Stimulated activated CD4-positive, alpha-beta T cell treated with anti-CD3 and anti-CD28 coated beads, Interleukin-15, amount 100 ng/mL, for 48 hours (primary cell): ENCODE measurements around the gene TREM2.
"Not testable (repeated sequence)": the region's sequence is repeated elsewhere in the genome, so short reads cannot be mapped to it uniquely, and the experiment has no call there.

ENCODE experiments used
- DNase-seq, 2 donors: peaks; one replicate each; pipeline ENCODE4 v3.0.0-alpha.2; 2020; ENCODE audit warnings: low read depth in 2 of 2

The TREM2 gene

GRCh38 chr6:41162687-41163418, at the start of gene TREM2:
Gene TREM2 (minus strand): TSS chr6:41163116. CDS start chr6:41163082, 34 bp downstream.
- DNase-seq: no peak

- no peak for DNase-seq
These were observed 46.8 kb upstream of the TREM2 start for GRCh38 chr6:41209547-41210320.

GRCh38 chr6:41208439-41209106, 45.7 kb upstream of the TREM2 start:
- no peak for DNase-seq

- DNase-seq: no peak
These were observed 41.2 kb upstream of the TREM2 start for GRCh38 chr6:41204156-41204555.

GRCh38 chr6:41201764-41202173, 38.9 kb upstream of the TREM2 start:
- DNase-seq: no peak

GRCh38 chr6:41200901-41201763, 38.2 kb upstream of the TREM2 start, which contains the start of gene TREML2:
Gene TREML2 (minus strand): TSS chr6:41201149. CDS start chr6:41201008, 141 bp downstream.
- peak in 1 of 2 donors; percentile 26 for DNase-seq

- peak in 1 of 2 donors; percentile 32 for DNase-seq
These were observed 37.5 kb upstream of the TREM2 start for GRCh38 chr6:41200296-41200900.

GRCh38 chr6:41199552-41200246, 36.8 kb upstream of the TREM2 start:
- peak in 1 of 2 donors; percentile 15 for DNase-seq

- DNase-seq: no peak
These were observed 34.3 kb upstream of the TREM2 start for GRCh38 chr6:41197234-41197633.

GRCh38 chr6:41194386-41194785, 31.5 kb upstream of the TREM2 start:
- no peak for DNase-seq

GRCh38 chr6:41193884-41194283, 31.0 kb upstream of the TREM2 start:
- DNase-seq: no peak

GRCh38 chr6:41193171-41193734, 30.3 kb upstream of the TREM2 start:
- DNase-seq: no peak

- DNase-seq: peak in 1 of 2 donors; percentile 34
These were observed 28.7 kb upstream of the TREM2 start for GRCh38 chr6:41191569-41191968.

GRCh38 chr6:41190791-41191190, 27.9 kb upstream of the TREM2 start:
- DNase-seq: no peak

- DNase-seq: no peak
These were observed 27.1 kb upstream of the TREM2 start for GRCh38 chr6:41189967-41190366.

- not testable (repeated sequence) for DNase-seq
These were observed 26.1 kb upstream of the TREM2 start for GRCh38 chr6:41189046-41189445.

GRCh38 chr6:41187924-41188886, 25.3 kb upstream of the TREM2 start:
- DNase-seq: no peak

- DNase-seq: no peak
These were observed 23.2 kb upstream of the TREM2 start for GRCh38 chr6:41186031-41186562.

GRCh38 chr6:41184761-41185160, 21.8 kb upstream of the TREM2 start:
- no peak for DNase-seq
